IMR-90 (cell line): Measurements from ENCODE around the gene SLC49A4. TPM values are rescaled to one million over a fixed set of nuclear protein-coding genes. Genes with fewer than 3 reads are reported as not detected.

ENCODE experiments used
- ATAC-seq: fragments of 200-7000 bp; cut with Tn5 transposase; 2 replicates; pipeline ENCODE4 v1.9.1; 2020; ENCODE audit warnings: low read depth, mild to moderate bottlenecking, moderate library complexity
- BruUV-seq: library from RNA; stranded (reverse); fragments of 400-500 nt; replicated peaks from 2 replicates; lab custom pipeline; 2021; lab: Mats Ljungman, UMichigan
- CTCF ChIA-PET: fragments of 300-600 bp; formaldehyde crosslinking; extraction: SDS; loops from one replicate; lab custom pipeline; 2021; ENCODE audit warnings: antibody characterized with exemption; lab: Yijun Ruan, JAX
- POLR2A ChIA-PET: fragments of 300-600 bp; sonication (Branson Sonifier 250); formaldehyde crosslinking; loops from one replicate; lab custom pipeline; 2022; ENCODE audit warnings: antibody characterized with exemption; ENCODE audit not compliant: unreplicated experiment; lab: Charles Lee
- DNase-seq: peaks from one replicate; pipeline ENCODE4 v3.0.0; 2013
- H2AFZ ChIP-seq: replicated peaks from 2 replicates; pipeline ENCODE3; 2013; ENCODE audit warnings: low read length, mild to moderate bottlenecking; ENCODE audit not compliant: poor library complexity
- H2AK5ac ChIP-seq: 2 replicates; pipeline ENCODE4 v1.6.1; 2013; ENCODE audit warnings: low read depth, low read length, inconsistent platforms
- H2AK9ac ChIP-seq: replicated peaks from 2 replicates; pipeline ENCODE3; 2013; ENCODE audit warnings: mild to moderate bottlenecking, low read depth, low read length, moderate library complexity; ENCODE audit not compliant: poor library complexity
- H2BK120ac ChIP-seq: 2 replicates; pipeline ENCODE4 v1.6.1; 2013; ENCODE audit warnings: low read depth, low read length, inconsistent platforms
- H2BK15ac ChIP-seq: 3 replicates; pipeline ENCODE4 v1.6.1; 2013; ENCODE audit warnings: low read depth, low read length, inconsistent platforms
- H2BK20ac ChIP-seq: 2 replicates; pipeline ENCODE4 v1.6.1; 2013; ENCODE audit warnings: low read depth, mild to moderate bottlenecking, inconsistent platforms, low read length, moderate library complexity
- H2BK5ac ChIP-seq: 2 replicates; pipeline ENCODE4 v1.6.1; 2013; ENCODE audit warnings: mild to moderate bottlenecking, low read depth, low read length, inconsistent platforms; ENCODE audit not compliant: poor library complexity, severe bottlenecking
- H3K14ac ChIP-seq: replicated peaks from 2 replicates; pipeline ENCODE4 v1.6.1; 2013; ENCODE audit warnings: low read depth, low read length, inconsistent platforms
- H3K18ac ChIP-seq: 2 replicates; pipeline ENCODE4 v1.6.1; 2013; ENCODE audit warnings: low read depth, low read length, control low read depth
- H3K23ac ChIP-seq: 2 replicates; pipeline ENCODE4 v1.6.1; 2013; ENCODE audit warnings: low read depth, low read length, inconsistent platforms
- H3K27ac ChIP-seq: 2 replicates; pipeline ENCODE4 v1.5.1; 2013; ENCODE audit warnings: mild to moderate bottlenecking, control low read depth, low read length; ENCODE audit not compliant: insufficient read depth
- H3K27me3 ChIP-seq: 2 replicates; pipeline ENCODE4 v1.6.1; 2013; ENCODE audit warnings: low read length; ENCODE audit not compliant: control insufficient read depth, insufficient read depth
- H3K36me3 ChIP-seq: 2 replicates; pipeline ENCODE4 v1.6.1; 2013; ENCODE audit warnings: low read length, mixed read lengths; ENCODE audit not compliant: control insufficient read depth, insufficient read depth
- H3K4ac ChIP-seq: 2 replicates; pipeline ENCODE4 v1.6.1; 2013; ENCODE audit warnings: low read depth, low read length, inconsistent platforms
- H3K4me1 ChIP-seq: 2 replicates; pipeline ENCODE4 v1.6.1; 2013; ENCODE audit warnings: low read length, mixed read lengths; ENCODE audit not compliant: control insufficient read depth, insufficient read depth
- H3K4me2 ChIP-seq: 2 replicates; pipeline ENCODE4 v1.6.1; 2013; ENCODE audit warnings: low read depth, mild to moderate bottlenecking, control low read depth, low read length, moderate library complexity
- H3K4me3 ChIP-seq: 2 replicates; pipeline ENCODE4 v1.5.1; 2013; ENCODE audit warnings: low read depth, mild to moderate bottlenecking, control low read depth, low read length, moderate library complexity; ENCODE audit not compliant: insufficient read depth
- H3K56ac ChIP-seq: 2 replicates; pipeline ENCODE4 v1.6.1; 2013; ENCODE audit warnings: low read length, inconsistent platforms; ENCODE audit not compliant: insufficient read depth; ENCODE audit errors: extremely low read depth
- H3K79me1 ChIP-seq, 2 experiments: 2 replicates each; pipeline ENCODE4 v1.6.1; 2013; ENCODE audit warnings: low read length in 2 of 2, inconsistent platforms in 1 of 2, low read depth in 1 of 2
- H3K9ac ChIP-seq: 2 replicates; pipeline ENCODE4 v1.6.1; 2013; ENCODE audit warnings: low read depth, low read length, control low read depth
- H3K9me1 ChIP-seq: 2 replicates; pipeline ENCODE4 v1.6.1; 2013; ENCODE audit warnings: low read length, inconsistent platforms; ENCODE audit not compliant: insufficient read depth
- H3K9me3 ChIP-seq: 2 replicates; pipeline ENCODE4 v1.6.1; 2013; ENCODE audit warnings: low read length; ENCODE audit not compliant: control insufficient read depth, insufficient read depth
- H4K20me1 ChIP-seq: 2 replicates; pipeline ENCODE4 v1.6.1; 2013; ENCODE audit warnings: low read length, inconsistent platforms; ENCODE audit not compliant: insufficient read depth
- H4K5ac ChIP-seq: 2 replicates; pipeline ENCODE4 v1.6.1; 2013; ENCODE audit warnings: mild to moderate bottlenecking, low read depth, low read length, control low read depth
- H4K8ac ChIP-seq, 2 experiments: 2 replicates each; pipeline ENCODE4 v1.6.1; 2013; ENCODE audit warnings: low read depth in 2 of 2, low read length in 2 of 2, control low read depth in 1 of 2, inconsistent platforms in 1 of 2
- H4K91ac ChIP-seq: 2 replicates; pipeline ENCODE4 v1.6.1; 2013; ENCODE audit warnings: low read depth, low read length, inconsistent platforms; ENCODE audit not compliant: insufficient read depth
- FOS ChIP-seq: fragments of 150-350 bp; IDR thresholded peaks from 2 replicates; pipeline ENCODE4 v1.6.1; 2016; ENCODE audit warnings: low read depth, low read length
- NFE2L2 ChIP-seq: fragments of 150-350 bp; IDR thresholded peaks from 2 replicates; pipeline ENCODE4 v1.6.1; 2016; ENCODE audit warnings: low read depth, mild to moderate bottlenecking, low read length
- USF2 ChIP-seq: fragments of 150-350 bp; IDR thresholded peaks from 2 replicates; pipeline ENCODE4 v1.6.1; 2017; ENCODE audit warnings: mild to moderate bottlenecking, antibody characterized with exemption, low read length, low read depth
- WGBS, 2 experiments: methylation state at CpG; one replicate each; pipeline versions ENCODE4 v1.1.5 to v1.1.7; 2013; ENCODE audit warnings: missing lambda C conversion rate in 2 of 2; ENCODE audit not compliant: insufficient read length in 1 of 2; ENCODE audit errors: extremely low coverage in 2 of 2; 5-methylcytosine and 5-hydroxymethylcytosine counted together
- dilution Hi-C: fragments of 300-500 bp; cut with HindIII; formaldehyde crosslinking; loops from one replicate; pipeline ENCODE4 v1.14.3; 2018; ENCODE audit warnings: low sequenced_read_pairs; ENCODE audit not compliant: unreplicated experiment
- in situ Hi-C: fragments of 300-500 bp; cut with MboI; formaldehyde crosslinking; loops from 3 replicates; pipeline ENCODE4 v1.14.3; 2019; ENCODE audit warnings: low sequenced_read_pairs, inconsistent platforms, mixed read lengths
- intact Hi-C: fragments of 100-400 bp; cut with micrococcal nuclease; formaldehyde crosslinking; loops from 2 replicates; pipeline ENCODE4 v1.10.0; 2022
- polyA plus RNA-seq, 3 experiments: library from polyadenylated mRNA; depleted of rRNA; stranded (reverse); fragments of >200 nt; gene quantifications; 2 replicates each; pipeline ENCODE4 v1.2.3, GENCODE V29; 2012; ENCODE audit warnings: low replicate concordance in 1 of 3
- total RNA-seq: library from RNA; depleted of rRNA; stranded (reverse); fragments of >200 nt; gene quantifications from 2 replicates; pipeline ENCODE4 v1.2.3, GENCODE V29; 2012

The SLC49A4 gene
- total and polyA plus RNA-seq, 2 of the 4 experiments (the other 2 are of a cell fraction): 6.5 to 6.8 TPM

GRCh38 chr3:122835590-122835989 is 40.7 kb downstream of the SLC49A4 start:
- ATAC-seq (no peak), DNase-seq (no peak)
- dilution Hi-C loops (no loop called here), in situ Hi-C loops (no loop called here), intact Hi-C loops (no loop called here)
- no peak overlapping the region for H4K91ac ChIP-seq
- H4K20me1 ChIP-seq: no peaks in the 10 kb centered on the region
- H3K14ac ChIP-seq: no peak overlapping the region
- H3K56ac ChIP-seq: no peak overlapping the region
- H2BK5ac ChIP-seq: no peak overlapping the region
- no peak overlapping the region for H2BK20ac ChIP-seq
- H4K8ac ChIP-seq: no peak overlapping the region
- no CpG with 5 or more reads among the region's 2 CpGs for WGBS, 2 experiments
- H3K27ac ChIP-seq: no peak overlapping the region
- H3K18ac ChIP-seq: no peak overlapping the region
- no peak overlapping the region for H2BK15ac ChIP-seq
- POLR2A ChIA-PET: no interaction called here
- no peak overlapping the region for H3K4ac ChIP-seq
- BruUV-seq: no TSS peak
- H3K79me1 ChIP-seq: no peaks in the 10 kb centered on the region
- H2AK5ac ChIP-seq: no peak overlapping the region
- no peak for TF ChIP-seq NFE2L2
- TF ChIP-seq FOS: no peak
- no peak for TF ChIP-seq USF2
- no peak overlapping the region for H3K4me2 ChIP-seq
- H4K5ac ChIP-seq: no peak overlapping the region
- no peak overlapping the region for H3K23ac ChIP-seq
- no peak overlapping the region for H3K4me3 ChIP-seq
- H3K9me3 ChIP-seq: no peaks in the 10 kb centered on the region
- CTCF ChIA-PET: interaction anchor here (0.6 kb wide), 1 partner anchor 16 kb away, joined by 3 read pairs; no protein-coding TSS in a partner anchor
- no peaks in the 10 kb centered on the region for H3K9me1 ChIP-seq
- no peak overlapping the region for H2AFZ ChIP-seq
- no peak overlapping the region for H2AK9ac ChIP-seq
- H3K27me3 ChIP-seq: no peaks in the 10 kb centered on the region
- H3K9ac ChIP-seq: no peak overlapping the region
- no peak overlapping the region for H2BK120ac ChIP-seq
- H3K36me3 ChIP-seq: peaks cover 2% of the 10 kb centered on the region; the same call in 1 of the 2 replicates
- H3K4me1 ChIP-seq: no peaks in the 10 kb centered on the region
